Raji (cell line): ENCODE measurements around the gene STK26.

Experiments
- POLR2A ChIP-seq: IDR thresholded peaks from 2 replicates; pipeline ENCODE4 v1.6.1; 2011; ENCODE audit warnings: low read depth, low read length, control low read depth; ENCODE audit not compliant: insufficient read depth

Gene STK26

GRCh38 chrX:132023896-132024386, 839 bp downstream of the STK26 start:
- no peak; the same call in 1 of the 2 replicates for TF ChIP-seq POLR2A

DNA sequence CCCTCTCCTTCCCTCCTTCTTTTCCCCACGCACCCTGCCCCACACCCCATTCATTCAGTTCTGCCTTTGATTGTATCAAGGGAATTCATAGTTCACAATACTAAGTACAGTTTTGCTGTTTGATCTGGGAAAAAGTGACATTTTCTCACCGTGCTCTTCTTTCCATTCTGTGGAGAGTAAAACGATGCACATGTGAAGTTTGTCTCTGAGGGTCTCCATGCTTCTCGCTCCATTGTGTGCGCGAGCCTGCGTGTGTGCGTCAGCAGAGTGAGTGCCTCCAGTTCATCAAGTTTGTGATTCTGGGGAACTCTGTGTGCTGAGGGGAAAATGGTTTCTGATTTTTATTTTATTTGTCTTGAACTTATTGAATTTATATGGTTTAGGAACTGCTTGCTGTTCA, 1.9 kb downstream of the STK26 start:
- no peak for TF ChIP-seq POLR2A

DNA sequence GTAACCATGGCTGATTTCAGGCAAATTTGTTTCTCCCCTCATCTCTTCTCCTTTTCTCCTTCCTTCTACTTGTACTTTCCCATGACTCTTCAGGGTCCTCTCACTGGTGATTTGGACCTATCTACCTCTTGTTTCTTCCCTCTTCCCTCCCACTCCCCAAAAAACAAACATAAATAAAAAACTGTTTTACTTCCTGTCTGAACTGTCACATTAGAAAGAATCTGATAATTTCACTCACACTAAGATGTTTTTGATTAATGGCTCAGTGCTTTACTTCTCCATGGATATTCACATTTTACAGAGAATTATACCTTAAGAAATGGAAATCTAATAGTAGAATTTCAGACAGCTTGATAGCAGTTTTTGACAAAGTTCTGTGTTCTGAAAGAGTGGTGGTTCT, 7.2 kb downstream of the STK26 start:
- TF ChIP-seq POLR2A = no peak

GRCh38 chrX:132031867-132032266, 8.8 kb downstream of the STK26 start:
- no peak for TF ChIP-seq POLR2A

- TF ChIP-seq POLR2A = no peak
These were observed 10.1 kb downstream of the STK26 start for GRCh38 chrX:132033166-132033565.

- no peak for TF ChIP-seq POLR2A
These were observed 11.5 kb downstream of the STK26 start for GRCh38 chrX:132034648-132035047.

GRCh38 chrX:132037479-132037993, 14.4 kb downstream of the STK26 start:
- TF ChIP-seq POLR2A = no peak

- no peak for TF ChIP-seq POLR2A
These were observed 17.0 kb downstream of the STK26 start for GRCh38 chrX:132040066-132040465.

- no peak for TF ChIP-seq POLR2A
These were observed 17.9 kb downstream of the STK26 start for GRCh38 chrX:132041015-132041414.

DNA sequence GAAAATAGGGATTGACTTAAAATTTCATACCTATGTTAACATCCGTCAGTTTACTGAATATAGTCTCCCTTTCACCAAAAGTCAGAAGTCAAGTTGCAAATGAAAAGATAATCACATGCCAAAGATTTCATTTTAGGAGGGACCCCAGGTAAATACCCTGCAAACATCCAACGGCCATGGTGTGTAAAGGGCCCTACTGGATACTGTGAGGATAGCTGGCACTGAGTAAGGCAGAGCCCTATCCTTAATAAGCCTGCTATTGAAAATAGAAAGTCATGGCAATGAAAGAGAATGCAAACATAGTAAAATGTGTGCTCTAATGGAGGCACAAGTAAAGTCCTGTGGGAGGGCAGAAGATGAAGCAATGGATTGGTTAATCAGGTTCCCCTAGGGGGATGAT, 20.9 kb downstream of the STK26 start:
- TF ChIP-seq POLR2A = no peak

DNA sequence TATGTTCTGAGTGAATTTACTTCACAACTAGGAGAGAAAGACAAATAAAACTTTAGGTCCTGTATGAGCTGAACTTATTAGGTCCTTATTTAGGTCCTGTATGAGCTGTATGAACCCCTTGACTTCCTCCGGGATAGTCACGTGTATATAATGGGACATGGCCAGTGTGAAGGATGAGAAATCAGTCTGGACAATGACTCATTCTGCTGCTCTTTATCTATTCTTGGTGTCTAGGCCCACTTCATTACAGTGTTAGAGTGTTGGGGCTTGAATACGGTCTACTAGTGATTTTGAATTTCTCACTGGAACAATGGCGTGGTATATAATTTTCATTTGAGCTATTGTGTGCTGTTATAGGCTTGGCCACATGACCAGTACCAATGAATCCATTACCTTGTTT, 21.9 kb downstream of the STK26 start:
- TF ChIP-seq POLR2A = no peak

DNA sequence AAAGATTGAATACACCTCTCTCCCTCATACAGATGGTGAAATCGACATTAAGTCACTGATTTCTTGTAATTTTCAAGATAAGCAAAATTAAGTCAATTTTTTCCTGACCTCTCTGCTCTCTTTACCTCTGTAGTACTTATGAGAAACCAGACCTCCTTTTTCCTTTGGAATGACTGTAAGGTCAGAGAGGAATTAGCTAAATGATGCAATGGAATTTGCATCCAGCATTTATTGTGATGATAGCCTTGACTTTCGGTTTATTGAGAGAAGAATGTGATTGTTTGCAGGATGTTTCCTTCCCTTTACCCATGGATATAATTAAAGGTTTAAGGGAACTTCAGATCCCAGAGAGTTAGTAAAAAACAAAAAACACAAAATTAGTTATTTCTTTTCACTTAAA, 22.4 kb downstream of the STK26 start:
- TF ChIP-seq POLR2A = no peak

DNA sequence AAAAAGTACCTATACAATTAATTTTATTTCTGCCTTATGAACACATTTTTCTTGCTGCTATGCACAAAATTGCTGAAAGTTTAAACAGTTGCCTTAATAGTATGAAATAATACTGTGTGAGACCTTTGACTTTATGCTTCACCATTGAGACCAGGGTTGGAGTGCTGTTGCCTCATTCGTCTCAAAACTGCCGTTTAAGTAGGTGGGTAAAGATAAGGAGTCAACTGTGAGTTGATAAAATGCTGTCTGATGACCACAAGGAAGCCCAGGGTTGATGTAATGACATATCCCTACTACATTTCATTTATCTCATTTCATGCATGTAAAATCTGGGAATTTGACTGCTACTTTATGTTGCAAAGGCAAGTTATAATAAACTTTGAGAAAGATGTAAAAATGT, 23.4 kb downstream of the STK26 start:
- TF ChIP-seq POLR2A = no peak

DNA sequence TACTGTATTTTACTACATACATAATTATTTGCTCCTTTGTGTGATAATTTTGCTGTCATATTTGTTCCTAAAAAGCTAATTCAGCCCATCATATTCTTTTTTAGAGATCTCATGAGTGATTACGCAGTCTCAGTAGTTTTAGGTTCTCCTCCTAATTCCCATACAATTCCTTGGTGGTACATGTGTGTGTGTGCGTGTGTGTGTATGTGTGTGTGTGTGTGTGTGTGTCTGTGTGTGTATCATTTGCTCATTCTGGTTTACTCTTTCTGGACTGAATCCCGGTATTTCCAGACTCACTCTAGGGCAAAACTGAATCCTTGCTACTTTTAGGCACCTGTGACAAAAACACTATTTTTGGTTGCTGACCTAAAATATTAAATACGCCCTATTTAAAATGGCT, 34.9 kb downstream of the STK26 start:
- TF ChIP-seq POLR2A = no peak

DNA sequence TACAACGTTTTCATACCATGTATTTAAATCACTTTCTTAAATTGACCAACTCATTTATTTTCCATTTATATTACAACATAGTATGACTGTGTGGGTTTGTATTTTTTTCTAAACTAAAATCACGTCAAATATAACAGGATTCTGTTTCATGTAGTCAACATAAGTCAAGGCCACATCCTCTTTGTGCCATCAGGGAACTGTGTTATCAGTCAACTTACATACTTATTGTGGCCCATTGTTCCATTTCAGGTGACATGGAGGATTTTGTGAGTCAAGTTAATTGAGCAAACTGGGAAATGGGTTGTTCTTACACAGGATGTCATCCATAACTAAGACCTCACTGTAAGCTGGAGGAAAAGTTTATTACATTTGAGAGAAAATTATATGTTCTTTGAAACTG, 35.9 kb downstream of the STK26 start:
- TF ChIP-seq POLR2A = no peak

- no peak for TF ChIP-seq POLR2A
These were observed 37.0 kb downstream of the STK26 start for GRCh38 chrX:132059973-132060540.

DNA sequence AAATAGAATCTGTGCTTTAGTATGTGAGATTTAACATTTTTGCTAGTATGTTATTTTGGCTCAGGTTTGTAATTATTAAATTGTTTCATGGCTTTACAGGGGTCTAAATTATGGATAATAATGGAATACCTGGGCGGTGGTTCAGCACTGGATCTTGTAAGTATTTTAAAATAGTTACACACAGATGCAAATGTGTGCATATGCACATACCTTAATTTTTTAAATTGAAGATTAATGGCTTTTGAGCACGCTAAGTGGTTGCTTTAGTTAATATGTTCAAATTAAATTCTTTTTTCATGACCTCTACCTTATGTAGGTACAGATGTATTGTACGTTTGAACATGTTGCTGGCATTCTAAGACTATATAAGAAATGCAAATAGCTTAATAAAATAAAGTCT, 40.2 kb downstream of the STK26 start:
- no peak for TF ChIP-seq POLR2A
